Kidney epithelial cell (primary cell): Measurements from ENCODE around the gene MAP1A. TPM values are rescaled to one million over a fixed set of nuclear protein-coding genes. Genes with fewer than 3 reads are reported as not detected.

Experiments used
- DNase-seq: peaks from one replicate; pipeline ENCODE4 v3.0.0-alpha.2; 2010; ENCODE audit warnings: low read depth
- H3K27me3 ChIP-seq: 2 replicates; pipeline ENCODE4 v1.6.0; 2011; ENCODE audit warnings: low read length; ENCODE audit not compliant: control insufficient read depth, insufficient read depth
- H3K36me3 ChIP-seq: 2 replicates; pipeline ENCODE4 v1.5.1; 2011; ENCODE audit warnings: low read length; ENCODE audit not compliant: control insufficient read depth, insufficient read depth
- H3K4me3 ChIP-seq: 2 replicates; pipeline ENCODE4 v1.5.1; 2011; ENCODE audit warnings: low read depth, mild to moderate bottlenecking, control low read depth, low read length
- CTCF ChIP-seq: IDR thresholded peaks from 2 replicates; pipeline ENCODE4 v1.5.1; 2011; ENCODE audit warnings: mild to moderate bottlenecking, moderate library complexity, low read length, control low read depth, inconsistent platforms; ENCODE audit not compliant: insufficient read depth, poor library complexity, severe bottlenecking
- total RNA-seq: library from RNA; depleted of rRNA; stranded (reverse); fragments of >200 nt; gene quantifications from 2 replicates; pipeline ENCODE4 v1.2.3, GENCODE V29; 2015

MAP1A gene
- total RNA-seq, 1 donor from 2014 or later, result 2.0 TPM

GRCh38 chr15:43484455-43484854 is 33.0 kb upstream of the MAP1A start:
- Histone ChIP-seq H3K4me3 (no peak overlapping the region), H3K36me3 (peaks cover 1% of the 10 kb centered on the region), H3K27me3 (no peaks in the 10 kb centered on the region)
- TF ChIP-seq CTCF, result no peak
- no peak for DNase-seq

GRCh38 chr15:43487271-43487895 is 30.0 kb upstream of the MAP1A start:
- Histone ChIP-seq H3K36me3 (no peaks in the 10 kb centered on the region), H3K4me3 (no peak overlapping the region), H3K27me3 (no peaks in the 10 kb centered on the region)
- no peak for TF ChIP-seq CTCF
- DNase-seq, result no peak

GRCh38 chr15:43488790-43489189 is 28.6 kb upstream of the MAP1A start:
- H3K4me3 ChIP-seq, result no peak overlapping the region

GRCh38 chr15:43489191-43489590 is 28.2 kb upstream of the MAP1A start:
- TF ChIP-seq CTCF, result no peak
- Histone ChIP-seq H3K27me3 (no peaks in the 10 kb centered on the region), H3K4me3 (no peak overlapping the region), H3K36me3 (no peaks in the 10 kb centered on the region)
- no peak for DNase-seq

More at GRCh38 chr15:43488790-43489189, 28.6 kb upstream of the MAP1A start:
- Histone ChIP-seq H3K27me3 (no peaks in the 10 kb centered on the region), H3K36me3 (no peaks in the 10 kb centered on the region)
- DNase-seq, result no peak
- no peak for TF ChIP-seq CTCF

- TF ChIP-seq CTCF, result no peak
- Histone ChIP-seq H3K36me3 (no peaks in the 10 kb centered on the region), H3K27me3 (no peaks in the 10 kb centered on the region), H3K4me3 (peak overlapping the region; percentile 74)
- DNase-seq, result no peak
These were observed 25.1 kb upstream of the MAP1A start for GRCh38 chr15:43492266-43492665.
